Inferior parietal cortex (tissue), 1 donor: ENCODE measurements around the gene SHMT2.

Experiments used
- DNase-seq: peaks from one replicate; pipeline ENCODE4 v3.0.0-alpha.2; 2016; ENCODE audit errors: extremely low spot score

The SHMT2 gene

GRCh38 chr12:57196956-57197355 is 32.6 kb upstream of the SHMT2 start:
- DNase-seq = no peak

GRCh38 chr12:57198329-57198728 is 31.2 kb upstream of the SHMT2 start:
- no peak for DNase-seq

- no peak for DNase-seq
Measured at GRCh38 chr12:57199191-57199590, 30.3 kb upstream of the SHMT2 start.

GRCh38 chr12:57200497-57200896 is 29.0 kb upstream of the SHMT2 start:
- no peak for DNase-seq

GRCh38 chr12:57201219-57201618 is 28.3 kb upstream of the SHMT2 start:
- DNase-seq = no peak

- no peak for DNase-seq
Measured at GRCh38 chr12:57201631-57202030, 27.9 kb upstream of the SHMT2 start.

GRCh38 chr12:57202321-57202720 is 27.2 kb upstream of the SHMT2 start:
- no peak for DNase-seq

- DNase-seq = no peak
Measured at GRCh38 chr12:57203201-57203600, 26.3 kb upstream of the SHMT2 start.

- DNase-seq = no peak
Measured at GRCh38 chr12:57203791-57204190, 25.7 kb upstream of the SHMT2 start.

- DNase-seq = no peak
Measured at GRCh38 chr12:57204454-57204853, 25.1 kb upstream of the SHMT2 start.

- no peak for DNase-seq
Measured at GRCh38 chr12:57205186-57205585, 24.3 kb upstream of the SHMT2 start.

GRCh38 chr12:57205931-57206330 is 23.6 kb upstream of the SHMT2 start:
- no peak for DNase-seq

GRCh38 chr12:57207731-57208630 is 21.5 kb upstream of the SHMT2 start:
- DNase-seq = no peak

GRCh38 chr12:57208631-57209282 is 20.8 kb upstream of the SHMT2 start:
- peak; percentile 47 for DNase-seq

GRCh38 chr12:57209916-57210315 is 19.6 kb upstream of the SHMT2 start:
- no peak for DNase-seq

- DNase-seq = no peak
Measured at GRCh38 chr12:57210461-57210860, 19.1 kb upstream of the SHMT2 start.

- no peak for DNase-seq
Measured at GRCh38 chr12:57210926-57211692, 18.4 kb upstream of the SHMT2 start.

GRCh38 chr12:57211791-57212700 is 17.5 kb upstream of the SHMT2 start:
- DNase-seq = no peak

- DNase-seq = no peak
Measured at GRCh38 chr12:57212701-57213057, 16.8 kb upstream of the SHMT2 start.

GRCh38 chr12:57213058-57213715 is 16.3 kb upstream of the SHMT2 start:
- peak; percentile 88 for DNase-seq
